BE2C (cell line): ENCODE data around the gene TLCD4.

Experiments
- DNase-seq: peaks from one replicate; pipeline ENCODE4 v3.0.0-alpha.2; 2020
- H3K27me3 ChIP-seq: fragments of 250-450 bp; sonication (Bioruptor Pico); 2 replicates; pipeline ENCODE4 v1.5.1; 2020; ENCODE audit warnings: mild to moderate bottlenecking
- H3K36me3 ChIP-seq: fragments of 250-450 bp; sonication (Bioruptor Pico); 2 replicates; pipeline ENCODE4 v1.5.1; 2020; ENCODE audit warnings: mild to moderate bottlenecking
- H3K4me1 ChIP-seq: fragments of 250-450 bp; sonication (Bioruptor Pico); 2 replicates; pipeline ENCODE4 v1.5.1; 2020
- H3K4me3 ChIP-seq: 2 replicates; pipeline ENCODE4 v1.5.1; 2011; ENCODE audit warnings: low read depth, low read length
- H3K9me3 ChIP-seq: fragments of 250-450 bp; sonication (Bioruptor Pico); 2 replicates; pipeline ENCODE4 v1.5.1; 2020
- TF ChIP-seq, protein P1 (sequence below): IDR thresholded peaks from 2 replicates; pipeline ENCODE4 v1.5.1; 2012; ENCODE audit warnings: mild to moderate bottlenecking, low read depth, low read length

TLCD4 gene

DNA sequence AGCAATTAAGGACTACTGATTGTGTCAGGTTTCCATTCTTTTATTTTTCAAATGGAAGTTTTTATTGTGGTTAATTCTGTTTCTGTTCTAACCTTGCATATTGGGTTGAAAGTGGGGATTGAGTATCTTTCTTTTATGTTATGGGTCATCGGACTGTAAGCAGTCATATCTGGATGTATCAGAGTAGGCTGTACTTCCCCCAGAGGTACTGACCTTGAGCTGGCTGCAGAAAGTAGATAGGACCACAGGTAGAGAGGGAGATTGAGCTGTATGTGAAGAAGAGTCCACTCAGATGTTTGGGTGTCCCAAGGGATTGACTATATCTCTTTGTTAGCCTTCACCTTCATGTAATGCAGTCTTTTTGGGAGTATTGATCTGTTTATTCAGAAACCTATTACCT lies 23.9 kb upstream of the TLCD4 start:
- TF ChIP-seq, protein P1, sequence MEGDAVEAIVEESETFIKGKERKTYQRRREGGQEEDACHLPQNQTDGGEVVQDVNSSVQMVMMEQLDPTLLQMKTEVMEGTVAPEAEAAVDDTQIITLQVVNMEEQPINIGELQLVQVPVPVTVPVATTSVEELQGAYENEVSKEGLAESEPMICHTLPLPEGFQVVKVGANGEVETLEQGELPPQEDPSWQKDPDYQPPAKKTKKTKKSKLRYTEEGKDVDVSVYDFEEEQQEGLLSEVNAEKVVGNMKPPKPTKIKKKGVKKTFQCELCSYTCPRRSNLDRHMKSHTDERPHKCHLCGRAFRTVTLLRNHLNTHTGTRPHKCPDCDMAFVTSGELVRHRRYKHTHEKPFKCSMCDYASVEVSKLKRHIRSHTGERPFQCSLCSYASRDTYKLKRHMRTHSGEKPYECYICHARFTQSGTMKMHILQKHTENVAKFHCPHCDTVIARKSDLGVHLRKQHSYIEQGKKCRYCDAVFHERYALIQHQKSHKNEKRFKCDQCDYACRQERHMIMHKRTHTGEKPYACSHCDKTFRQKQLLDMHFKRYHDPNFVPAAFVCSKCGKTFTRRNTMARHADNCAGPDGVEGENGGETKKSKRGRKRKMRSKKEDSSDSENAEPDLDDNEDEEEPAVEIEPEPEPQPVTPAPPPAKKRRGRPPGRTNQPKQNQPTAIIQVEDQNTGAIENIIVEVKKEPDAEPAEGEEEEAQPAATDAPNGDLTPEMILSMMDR: no peak
- Histone ChIP-seq H3K4me1 (no peaks in the 10 kb centered on the region), H3K4me3 (no peak overlapping the region), H3K9me3 (no peaks in the 10 kb centered on the region), H3K27me3 (no peaks in the 10 kb centered on the region), H3K36me3 (no peaks in the 10 kb centered on the region)
- no peak for DNase-seq

DNA sequence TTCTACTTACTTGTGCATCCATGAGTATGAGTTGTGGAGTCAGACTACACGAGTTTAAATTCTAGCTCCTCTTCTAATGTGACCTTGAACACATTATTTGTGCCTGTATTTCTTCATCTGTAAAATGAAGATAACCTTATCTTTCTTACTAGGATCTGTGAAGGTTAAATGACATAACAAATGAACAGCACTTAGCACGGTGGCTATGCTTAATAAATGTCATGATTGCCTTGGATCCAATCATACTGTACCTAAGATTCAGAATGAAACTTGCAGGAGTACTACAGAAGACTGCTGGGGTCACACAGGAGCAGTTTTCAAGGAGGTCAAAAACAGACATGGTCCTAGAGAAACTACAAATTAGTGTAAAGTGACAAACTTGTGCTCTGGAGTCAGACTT lies 22.2 kb upstream of the TLCD4 start:
- no peak for DNase-seq

DNA sequence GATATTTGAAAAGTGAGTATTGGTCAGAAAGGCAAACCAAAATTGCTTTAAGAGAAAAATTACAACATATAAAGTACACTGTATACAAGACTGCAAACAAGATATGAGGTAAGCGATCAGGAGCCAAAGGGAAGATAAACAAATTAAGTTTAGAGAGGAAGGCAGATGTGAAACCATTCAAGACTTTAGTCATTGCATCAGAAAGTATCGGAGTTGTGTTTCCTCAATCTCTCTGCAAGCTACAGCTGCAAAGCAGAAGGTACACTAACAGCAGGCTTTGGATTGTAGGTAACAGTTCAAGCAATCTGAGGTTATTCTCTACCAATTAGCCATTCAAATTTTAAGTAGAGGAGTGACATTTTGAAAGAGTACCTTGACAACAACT lies 21.3 kb upstream of the TLCD4 start:
- no peaks in the 10 kb centered on the region for H3K4me1 ChIP-seq

More for the DNA sequence above, 22.2 kb upstream of the TLCD4 start:
- TF ChIP-seq, protein P1: no peak
- Histone ChIP-seq H3K4me1 (no peaks in the 10 kb centered on the region), H3K9me3 (no peaks in the 10 kb centered on the region), H3K27me3 (no peaks in the 10 kb centered on the region), H3K4me3 (no peak overlapping the region), H3K36me3 (no peaks in the 10 kb centered on the region)

DNA sequence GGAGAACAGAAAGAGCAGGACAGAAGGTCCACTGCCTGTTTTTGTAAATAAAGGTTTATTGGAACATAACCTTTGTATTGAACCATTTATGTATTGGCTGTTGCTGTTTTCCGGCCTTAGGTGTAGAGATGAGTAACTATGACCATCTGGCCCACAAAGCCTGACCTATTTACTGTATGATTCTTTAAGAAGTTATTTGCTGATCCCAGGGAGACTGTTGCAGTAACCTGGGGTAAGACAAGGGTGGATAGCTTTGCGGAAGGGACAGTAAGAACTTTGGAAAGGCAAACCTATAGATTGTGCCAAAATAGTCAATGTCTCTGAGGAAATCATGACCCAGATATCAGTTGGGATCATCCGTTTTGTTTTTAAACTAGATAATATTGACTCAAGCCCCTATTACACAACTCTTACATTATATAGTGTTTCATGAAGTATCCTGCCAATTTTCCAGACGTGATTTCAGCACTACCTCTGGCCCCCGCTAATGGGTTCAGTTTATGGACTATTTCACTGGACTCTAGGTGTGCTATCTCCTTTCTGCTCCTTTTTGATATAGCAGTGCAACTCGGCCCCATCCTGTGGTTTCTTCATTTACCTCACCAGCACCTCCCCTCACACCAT lies 20.8 kb upstream of the TLCD4 start:
- Histone ChIP-seq H3K4me1 (no peaks in the 10 kb centered on the region), H3K27me3 (no peaks in the 10 kb centered on the region), H3K4me3 (no peak overlapping the region), H3K9me3 (no peaks in the 10 kb centered on the region), H3K36me3 (no peaks in the 10 kb centered on the region)
- no peak for DNase-seq
- TF ChIP-seq, protein P1: no peak

More for the DNA sequence above, 21.3 kb upstream of the TLCD4 start:
- Histone ChIP-seq H3K4me3 (no peak overlapping the region), H3K36me3 (no peaks in the 10 kb centered on the region), H3K27me3 (no peaks in the 10 kb centered on the region), H3K9me3 (no peaks in the 10 kb centered on the region)
- DNase-seq: no peak
- TF ChIP-seq, protein P1: no peak

DNA sequence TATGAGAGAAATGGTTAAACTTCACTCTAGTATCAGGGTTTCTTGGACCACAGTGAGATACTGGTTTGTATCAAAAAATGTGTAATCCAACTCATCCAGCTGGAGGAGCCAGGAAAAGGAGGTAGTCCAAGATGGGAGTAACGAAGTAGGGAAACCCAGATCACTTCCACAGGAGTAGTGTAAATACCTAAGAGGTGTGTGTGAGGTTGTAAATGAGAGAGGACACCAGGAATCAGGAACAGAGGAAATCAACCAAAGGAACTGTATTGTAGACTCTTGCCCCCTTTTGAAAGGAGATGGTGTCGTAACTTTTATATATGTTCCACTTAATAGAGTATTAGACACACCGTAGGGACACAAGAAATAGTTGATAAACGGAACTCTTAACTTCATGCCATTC lies 19.7 kb upstream of the TLCD4 start:
- no peak for DNase-seq
- Histone ChIP-seq H3K36me3 (no peaks in the 10 kb centered on the region), H3K27me3 (no peaks in the 10 kb centered on the region), H3K4me3 (no peak overlapping the region), H3K4me1 (no peaks in the 10 kb centered on the region), H3K9me3 (no peaks in the 10 kb centered on the region)
- TF ChIP-seq, protein P1: no peak

DNA sequence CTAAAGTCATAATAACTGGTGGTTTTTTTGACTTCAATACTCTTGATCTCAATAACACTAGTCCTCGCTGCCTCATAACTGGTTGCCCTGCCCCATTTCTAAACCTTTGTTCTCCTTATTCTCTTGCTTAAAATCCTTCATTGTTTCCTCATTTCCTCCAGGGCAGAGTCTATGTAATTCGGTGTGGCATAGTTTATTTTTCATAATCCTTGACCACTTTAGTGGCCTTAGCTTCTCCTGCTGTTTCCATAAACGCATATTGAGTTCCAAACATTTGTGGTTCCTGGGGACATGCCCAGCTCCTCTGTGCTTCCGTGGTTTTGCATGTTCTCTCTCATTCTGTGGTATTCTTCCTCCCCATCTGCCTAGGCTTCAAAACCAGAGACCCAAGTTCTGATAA lies 19.0 kb upstream of the TLCD4 start:
- Histone ChIP-seq H3K36me3 (no peaks in the 10 kb centered on the region), H3K27me3 (no peaks in the 10 kb centered on the region), H3K4me1 (no peaks in the 10 kb centered on the region), H3K9me3 (no peaks in the 10 kb centered on the region), H3K4me3 (no peak overlapping the region)
- no peak for DNase-seq
- TF ChIP-seq, protein P1: no peak
